T-helper 9 cell (primary cell): Measurements from ENCODE around the gene FGFBP2.
"Not testable (repeated sequence)": the region's sequence is repeated elsewhere in the genome, so short reads cannot be mapped to it uniquely, and the experiment has no call there.

Experiments used
- DNase-seq: peaks from one replicate; pipeline ENCODE4 v3.0.0-alpha.2; 2020

The FGFBP2 gene

GRCh38 chr4:15926486-15926885 is 36.5 kb downstream of the FGFBP2 start:
- no peak for DNase-seq

GRCh38 chr4:15925830-15926229 is 37.1 kb downstream of the FGFBP2 start:
- DNase-seq = no peak

GRCh38 chr4:15921592-15921932 is 41.4 kb downstream of the FGFBP2 start:
- no peak for DNase-seq

- no peak for DNase-seq
Measured at GRCh38 chr4:15920723-15921591, 42.0 kb downstream of the FGFBP2 start.

- no peak for DNase-seq
Measured at GRCh38 chr4:15918484-15919129, 44.4 kb downstream of the FGFBP2 start.

- no peak for DNase-seq
Measured at GRCh38 chr4:15917297-15917696, 45.7 kb downstream of the FGFBP2 start.

- not testable (repeated sequence) for DNase-seq
Measured at GRCh38 chr4:15916358-15916757, 46.6 kb downstream of the FGFBP2 start.

- no peak for DNase-seq
Measured at GRCh38 chr4:15914736-15915135, 48.2 kb downstream of the FGFBP2 start.

- DNase-seq = no peak
Measured at GRCh38 chr4:15914291-15914690, 48.7 kb downstream of the FGFBP2 start.

GRCh38 chr4:15913631-15913970 is 49.4 kb downstream of the FGFBP2 start:
- no peak for DNase-seq

GRCh38 chr4:15912961-15913630 is 49.9 kb downstream of the FGFBP2 start:
- no peak for DNase-seq

GRCh38 chr4:15912236-15912635 is 50.7 kb downstream of the FGFBP2 start:
- DNase-seq = no peak
